ENCODE data around the gene C11orf52. TPM values are rescaled to one million over a fixed set of nuclear protein-coding genes. Genes with fewer than 3 reads are reported as not detected.

The C11orf52 gene
- total RNA-seq, 1 experiment from 2014 or later, result 4.0 TPM

DNA sequence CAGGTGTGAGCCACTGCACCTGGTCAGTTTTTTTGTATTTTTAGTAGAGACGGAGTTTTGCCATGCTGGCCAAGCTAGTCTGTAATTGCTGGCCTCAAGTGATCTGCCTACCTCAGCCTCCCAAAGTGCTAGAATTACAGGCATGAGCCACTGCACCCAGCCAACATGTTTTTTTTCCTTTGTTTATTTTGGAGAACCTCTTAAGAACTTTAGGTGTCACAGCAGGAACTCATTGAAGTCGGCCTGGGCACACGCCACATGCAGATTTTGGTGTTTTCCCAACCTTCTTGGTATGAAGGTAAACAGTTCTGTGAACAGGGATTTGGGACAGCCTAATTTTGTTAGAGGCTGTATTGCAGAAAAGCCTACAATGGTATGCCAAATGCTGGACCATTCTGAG lies 27.8 kb downstream of the C11orf52 start:
- Histone ChIP-seq H3K4ac (ENCODE audit: low read depth, low read length) (no peak overlapping the region), H3K9me3 (ENCODE audit: control insufficient read depth, low read depth, low read length) (no peaks in the 10 kb centered on the region), H2BK12ac (ENCODE audit: insufficient read length, low read depth, low read length) (no peak overlapping the region), H2BK20ac (ENCODE audit: low read depth, low read length, poor library complexity, severe bottlenecking) (no peak overlapping the region), H2BK5ac (ENCODE audit: insufficient read length, low read length) (no peak overlapping the region), H3K79me1 (ENCODE audit: insufficient read depth, low read depth, low read length, poor library complexity, severe bottlenecking) (no peaks in the 10 kb centered on the region), H4K20me1 (ENCODE audit: control insufficient read depth, insufficient read depth, insufficient read length) (no peaks in the 10 kb centered on the region), H2AK5ac (ENCODE audit: insufficient read length, low read length) (no peak overlapping the region), H3K27me3 (ENCODE audit: insufficient read depth, low read length) (no peaks in the 10 kb centered on the region; the same call in 1 of the 2 replicates), H2AFZ (ENCODE audit: low read length) (no peak overlapping the region), H3K79me2 (ENCODE audit: insufficient read depth, low read length) (no peaks in the 10 kb centered on the region), H2BK120ac (ENCODE audit: low read depth, low read length, poor library complexity, severe bottlenecking) (no peak overlapping the region), H3K14ac (ENCODE audit: insufficient read depth, low read length) (no peak overlapping the region), H4K5ac (ENCODE audit: insufficient read length, low read depth, low read length) (no peak overlapping the region), H3K27ac (ENCODE audit: insufficient read length, low read depth, low read length) (no peak overlapping the region), H4K91ac (ENCODE audit: insufficient read length, low read depth, low read length) (no peak overlapping the region), H4K8ac (replicated peaks; ENCODE audit: insufficient read length, low read depth, low read length) (no peak overlapping the region), H3K23ac (ENCODE audit: insufficient read length, low read depth, low read length) (no peak overlapping the region), H3T11ph (ENCODE audit: low read length) (no peak overlapping the region), H3K9ac (ENCODE audit: extremely low read depth, insufficient read length, low read length) (no peak overlapping the region), H3K56ac (ENCODE audit: insufficient read length, low read depth, low read length) (no peak overlapping the region), H3K18ac (ENCODE audit: insufficient read length, low read depth, low read length) (no peak overlapping the region), H2BK15ac (ENCODE audit: low read depth, low read length) (no peak overlapping the region), H3K4me1 (ENCODE audit: insufficient read depth, low read length) (no peaks in the 10 kb centered on the region; the same call in 1 of the 2 replicates), H3K4me2 (ENCODE audit: insufficient read depth, insufficient read length, low read length) (no peak overlapping the region), H3K23me2 (ENCODE audit: insufficient read length, low read depth, low read length, poor library complexity, severe bottlenecking) (no peaks in the 10 kb centered on the region)
- no peak for DNase-seq
- Mint-ChIP-seq H3K27ac (no peak overlapping the region; a peak in 1 of 7 replicates), H3K4me3 (no peak overlapping the region), H3K36me3 (ENCODE audit: insufficient read depth in 1 of 3, low read depth in 3 of 3) (peaks cover 0 to under 1% (median under 1%) of the 10 kb centered on the region in 3 experiments; a peak in 1 of 7 replicates), H3K27me3 (ENCODE audit: low read depth) (no peaks in the 10 kb centered on the region), H3K4me1 (peaks cover 8 to 15% of the 10 kb centered on the region in 2 experiments), H3K9me3 (peaks cover 0 to under 1% of the 10 kb centered on the region in 2 experiments; a peak in 2 of 5 replicates)
- TF ChIP-seq, protein P1, sequence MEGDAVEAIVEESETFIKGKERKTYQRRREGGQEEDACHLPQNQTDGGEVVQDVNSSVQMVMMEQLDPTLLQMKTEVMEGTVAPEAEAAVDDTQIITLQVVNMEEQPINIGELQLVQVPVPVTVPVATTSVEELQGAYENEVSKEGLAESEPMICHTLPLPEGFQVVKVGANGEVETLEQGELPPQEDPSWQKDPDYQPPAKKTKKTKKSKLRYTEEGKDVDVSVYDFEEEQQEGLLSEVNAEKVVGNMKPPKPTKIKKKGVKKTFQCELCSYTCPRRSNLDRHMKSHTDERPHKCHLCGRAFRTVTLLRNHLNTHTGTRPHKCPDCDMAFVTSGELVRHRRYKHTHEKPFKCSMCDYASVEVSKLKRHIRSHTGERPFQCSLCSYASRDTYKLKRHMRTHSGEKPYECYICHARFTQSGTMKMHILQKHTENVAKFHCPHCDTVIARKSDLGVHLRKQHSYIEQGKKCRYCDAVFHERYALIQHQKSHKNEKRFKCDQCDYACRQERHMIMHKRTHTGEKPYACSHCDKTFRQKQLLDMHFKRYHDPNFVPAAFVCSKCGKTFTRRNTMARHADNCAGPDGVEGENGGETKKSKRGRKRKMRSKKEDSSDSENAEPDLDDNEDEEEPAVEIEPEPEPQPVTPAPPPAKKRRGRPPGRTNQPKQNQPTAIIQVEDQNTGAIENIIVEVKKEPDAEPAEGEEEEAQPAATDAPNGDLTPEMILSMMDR (conservative IDR thresholded peaks at IDR 0.05), result no peak
- WGBS (ENCODE audit: extremely low coverage, insufficient read length, low lambda C conversion rate), result no CpG with 5 or more reads among the region's 3 CpGs

All from H9 (cell line).